ELR (cell line): ENCODE measurements around the gene CCDC13.

ENCODE experiments used
- DNase-seq: peaks from one replicate; pipeline ENCODE4 v3.0.0-alpha.2; 2015; ENCODE audit warnings: low read depth

The CCDC13 gene

DNA sequence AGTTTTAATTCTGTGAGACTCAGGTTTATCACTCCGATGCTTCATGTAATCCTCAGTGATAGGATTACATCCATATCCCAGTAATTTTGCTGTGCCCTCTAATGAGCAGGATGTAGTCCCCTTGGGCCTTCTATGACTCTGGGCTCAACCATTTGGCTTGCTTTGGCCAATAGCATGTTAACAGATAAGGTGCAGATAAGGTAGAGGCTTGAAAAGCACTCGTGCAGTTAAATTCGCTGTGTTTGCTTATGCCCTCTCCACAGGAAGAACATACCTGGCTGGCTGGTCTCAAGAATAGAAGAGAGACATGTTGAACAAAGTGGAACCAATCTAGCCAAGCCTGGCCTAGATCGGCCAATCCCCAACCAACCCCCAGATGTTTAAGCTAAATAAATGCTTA lies 20.1 kb downstream of the CCDC13 start:
- no peak for DNase-seq

DNA sequence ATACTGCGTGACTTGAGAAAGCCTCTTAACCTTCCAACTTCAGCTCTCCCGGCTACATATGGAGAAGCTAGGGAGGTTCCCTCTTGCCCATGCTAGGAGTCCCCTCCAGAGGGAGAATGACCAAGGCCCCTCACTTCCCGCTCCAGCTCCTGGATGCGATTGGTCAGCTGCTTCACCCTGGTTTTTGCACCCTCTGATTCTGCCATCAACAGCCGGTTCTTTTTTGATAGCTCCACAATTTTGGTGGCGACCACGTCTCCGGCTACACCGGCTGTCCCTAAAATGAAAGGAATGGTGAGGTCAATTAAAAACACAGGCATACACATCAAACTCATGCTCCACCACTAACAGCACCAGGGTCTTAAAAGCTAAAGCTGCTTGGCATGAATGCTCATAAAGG lies 20.6 kb downstream of the CCDC13 start:
- DNase-seq, result no peak

- no peak for DNase-seq
Measured at GRCh38 chr3:42751609-42752008, 21.4 kb downstream of the CCDC13 start.

GRCh38 chr3:42750834-42751233 lies 22.2 kb downstream of the CCDC13 start:
- no peak for DNase-seq

DNA sequence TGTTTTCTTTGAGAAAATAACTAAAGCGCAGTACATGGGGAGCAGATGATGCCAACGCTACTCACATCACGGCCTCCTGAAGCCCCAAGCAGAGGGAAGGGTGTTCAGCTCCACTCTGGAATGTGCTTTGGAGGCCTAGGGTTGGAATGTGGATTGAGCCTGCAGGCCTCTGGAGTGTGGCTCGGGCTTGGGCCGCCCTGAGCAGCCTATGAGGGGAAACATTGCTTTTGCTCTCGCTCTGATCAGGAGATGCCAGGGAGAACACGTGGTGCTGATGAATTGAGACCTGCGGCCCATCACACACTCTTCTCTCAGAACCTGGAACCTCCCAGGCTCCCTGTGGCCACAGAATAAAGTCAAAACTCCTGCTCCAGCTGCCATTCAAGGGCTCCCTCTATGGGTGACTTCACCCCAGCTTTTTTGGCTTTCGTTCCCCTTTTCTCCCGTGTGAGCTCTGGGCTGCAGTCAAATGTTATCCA lies 23.3 kb downstream of the CCDC13 start:
- peak; percentile 43 for DNase-seq

DNA sequence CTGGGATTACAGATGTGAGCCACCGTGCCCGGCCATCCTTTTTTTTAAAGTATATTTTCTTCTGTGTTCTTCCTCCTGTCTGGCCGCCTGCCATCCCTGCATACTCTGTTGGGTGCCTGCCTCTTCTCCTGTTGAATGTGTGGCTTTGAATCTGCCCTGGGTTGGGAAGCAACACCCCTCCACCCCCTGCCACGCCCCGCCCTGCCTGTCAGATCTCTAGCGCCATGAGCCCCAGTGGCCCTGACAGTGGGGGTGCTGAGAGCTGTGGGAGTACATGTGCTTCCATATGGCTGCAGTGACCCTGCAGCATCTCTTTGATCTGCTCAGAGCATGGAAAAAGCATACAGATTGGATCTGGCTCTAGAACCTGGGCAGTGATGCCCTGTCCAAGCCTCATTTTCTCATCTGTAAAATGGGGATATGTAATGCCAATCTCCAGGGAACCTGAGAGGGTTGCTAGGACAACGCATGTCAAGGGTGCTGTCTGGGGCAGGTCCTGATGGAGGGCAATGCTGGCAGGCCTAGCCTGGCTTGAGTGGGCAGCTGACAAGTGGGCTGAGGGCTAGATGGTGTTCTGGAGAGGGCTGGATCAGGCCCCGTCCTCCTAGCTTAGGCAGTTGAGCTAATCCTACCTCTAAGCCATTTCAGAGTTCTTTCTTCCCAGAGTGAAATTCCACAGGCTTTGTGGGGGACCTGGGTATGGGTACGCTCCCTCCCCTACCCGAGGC lies 23.9 kb downstream of the CCDC13 start:
- no peak for DNase-seq

GRCh38 chr3:42747581-42747980 lies 25.5 kb downstream of the CCDC13 start:
- no peak for DNase-seq

- DNase-seq, result no peak
Measured at GRCh38 chr3:42746455-42747450, 26.3 kb downstream of the CCDC13 start.

DNA sequence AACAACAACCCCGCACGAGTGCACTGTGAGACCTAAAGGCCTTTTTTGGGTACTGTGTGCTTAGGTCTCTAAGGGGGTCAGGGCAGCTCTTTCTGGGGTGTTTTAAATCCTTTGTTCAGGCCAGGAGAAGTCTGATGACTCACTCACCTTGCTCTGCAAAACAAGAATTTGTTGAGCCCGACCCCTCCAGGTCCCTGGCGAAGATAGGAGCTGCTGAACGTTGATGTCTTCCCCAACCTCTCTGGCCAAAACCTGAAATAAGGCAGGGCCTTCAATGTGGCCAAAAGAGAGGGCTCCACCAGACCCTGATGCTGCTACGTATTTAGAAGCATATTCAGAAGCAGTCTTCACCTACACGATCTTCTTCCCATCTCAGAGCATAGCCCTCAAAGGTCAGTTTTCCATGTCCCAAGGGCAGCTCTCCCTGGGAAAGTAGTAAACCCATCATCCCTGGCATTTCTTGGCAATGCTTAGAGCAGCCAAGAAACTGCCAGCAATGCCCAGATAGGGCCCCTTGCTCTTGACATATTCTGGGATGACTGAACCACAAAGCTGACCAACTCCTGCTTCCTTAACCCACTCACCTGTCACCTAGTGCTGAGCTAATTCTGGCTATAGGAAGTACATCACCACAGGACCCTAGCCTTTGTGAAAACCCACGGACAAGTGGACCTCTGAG lies 27.1 kb downstream of the CCDC13 start:
- no peak for DNase-seq

DNA sequence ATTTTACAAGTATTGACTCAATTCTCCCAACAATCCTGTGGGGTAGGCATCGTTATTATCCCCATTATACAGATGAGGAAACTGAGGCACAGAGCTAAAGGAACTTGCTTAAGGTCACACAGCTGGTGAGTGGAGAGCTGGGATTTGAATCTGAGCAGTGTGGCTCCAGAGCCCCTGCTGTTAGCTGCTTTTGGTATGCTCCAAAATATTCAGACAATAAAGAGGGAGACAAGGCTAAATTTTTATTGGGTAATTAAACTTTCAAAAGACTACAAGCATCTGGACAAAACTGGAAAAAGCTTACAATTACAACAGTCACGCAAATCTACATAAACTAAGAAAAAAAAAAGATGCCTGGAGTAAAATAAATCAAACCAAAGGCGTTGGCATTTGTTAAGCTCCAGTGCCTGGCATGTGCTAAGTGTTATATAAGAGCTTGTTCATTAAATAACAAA lies 27.7 kb downstream of the CCDC13 start:
- no peak for DNase-seq

DNA sequence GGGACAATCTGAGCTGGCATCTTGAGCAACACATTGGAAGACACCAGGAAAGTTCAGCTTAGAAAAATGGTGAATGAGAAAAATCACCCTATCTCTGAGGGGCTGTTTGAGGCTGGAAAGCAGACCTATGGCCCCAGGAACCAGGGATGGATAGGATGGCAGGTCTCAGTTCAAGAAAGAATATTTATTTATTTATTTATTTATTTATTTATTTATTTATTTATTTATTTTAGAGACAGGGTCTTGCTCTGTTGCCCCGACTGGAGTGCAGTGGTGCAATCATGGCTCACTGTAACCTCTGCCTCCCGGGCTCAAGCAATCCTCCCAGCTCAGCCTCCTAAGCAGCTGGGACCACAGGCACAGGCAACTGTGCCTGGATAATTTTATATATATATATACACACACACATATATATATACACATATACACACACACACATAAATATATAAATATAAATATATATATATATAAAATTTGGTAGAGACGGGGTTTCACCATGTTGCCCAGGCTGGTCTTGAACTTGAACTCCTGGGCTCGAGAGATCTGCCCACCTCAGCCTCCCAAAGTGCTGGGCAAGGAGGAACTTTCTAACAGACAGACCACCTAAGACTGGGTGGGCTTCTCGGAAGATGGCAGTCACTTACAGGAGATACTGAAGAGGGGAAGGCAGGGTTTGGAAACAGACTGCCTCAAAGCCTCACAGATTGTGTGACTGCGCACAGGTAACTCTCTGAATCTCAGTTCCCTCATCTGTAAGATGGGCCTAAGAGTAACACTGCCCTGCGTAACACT lies 29.7 kb downstream of the CCDC13 start:
- no peak for DNase-seq

DNA sequence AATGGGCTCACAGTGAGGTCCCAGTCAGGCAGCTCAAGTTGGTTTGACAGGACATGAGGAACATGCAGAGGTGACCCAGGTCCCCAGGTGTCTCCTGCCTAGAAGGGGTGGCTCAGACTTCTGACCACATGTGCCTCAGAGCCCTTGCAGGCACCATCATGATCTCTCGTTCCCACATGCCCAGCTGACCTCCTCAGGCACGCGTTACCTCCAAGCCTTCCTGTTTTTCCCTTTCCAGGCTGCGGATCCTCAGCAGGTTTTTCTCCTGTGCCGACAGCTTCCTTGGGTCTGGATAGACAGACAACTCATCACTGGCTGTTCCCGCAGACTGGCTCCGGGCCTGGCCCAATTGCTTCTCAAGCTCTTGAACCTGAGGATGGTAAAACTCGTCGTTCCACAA lies 30.4 kb downstream of the CCDC13 start:
- no peak for DNase-seq

DNA sequence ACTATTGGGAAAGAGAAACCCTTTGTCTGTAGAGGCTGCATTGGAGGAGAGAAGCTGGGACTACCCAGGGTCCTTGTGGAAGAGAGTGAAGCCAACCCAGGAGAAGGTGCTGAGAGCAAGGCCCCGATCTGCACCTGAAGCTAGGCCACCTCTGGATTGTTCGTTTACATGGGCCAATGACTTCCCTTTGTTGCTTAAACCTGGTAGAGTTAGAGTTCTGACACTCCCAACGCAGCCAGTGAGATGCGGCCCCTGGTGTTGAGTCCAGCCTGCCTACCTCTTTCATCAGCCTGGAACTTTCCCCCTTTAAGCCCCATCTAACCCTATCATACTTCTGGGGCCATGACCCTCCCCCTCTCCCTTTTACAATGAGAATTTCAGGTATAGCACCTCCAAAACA lies 30.8 kb downstream of the CCDC13 start:
- DNase-seq, result no peak

- DNase-seq, result no peak
Measured at GRCh38 chr3:42741796-42742195, 31.3 kb downstream of the CCDC13 start.

- no peak for DNase-seq
Measured at GRCh38 chr3:42739401-42740158, 33.5 kb downstream of the CCDC13 start.

- DNase-seq, result no peak
Measured at GRCh38 chr3:42736531-42736930, 36.5 kb downstream of the CCDC13 start.

GRCh38 chr3:42736081-42736480 lies 37.0 kb downstream of the CCDC13 start:
- DNase-seq, result no peak

DNA sequence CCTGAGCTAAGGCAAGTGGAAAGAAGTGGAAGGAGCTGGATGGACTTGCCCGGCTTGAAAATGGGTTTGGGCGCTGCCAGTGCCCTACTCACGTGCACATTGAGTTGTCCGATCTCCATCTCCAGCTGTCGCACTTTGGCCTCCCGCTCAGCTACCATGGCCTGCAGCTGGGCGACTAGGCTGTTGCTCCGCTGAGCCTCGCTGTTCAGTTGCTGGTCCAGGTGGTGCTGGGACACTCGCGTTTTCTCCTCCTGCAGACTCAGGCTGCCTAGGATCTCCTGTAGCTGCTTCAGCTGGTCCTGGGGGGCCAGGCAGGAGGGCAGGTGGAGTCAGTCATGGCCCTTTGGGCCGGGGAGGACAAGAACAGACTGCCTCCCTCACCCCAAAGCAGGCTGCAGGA lies 37.4 kb downstream of the CCDC13 start:
- DNase-seq, result no peak

DNA sequence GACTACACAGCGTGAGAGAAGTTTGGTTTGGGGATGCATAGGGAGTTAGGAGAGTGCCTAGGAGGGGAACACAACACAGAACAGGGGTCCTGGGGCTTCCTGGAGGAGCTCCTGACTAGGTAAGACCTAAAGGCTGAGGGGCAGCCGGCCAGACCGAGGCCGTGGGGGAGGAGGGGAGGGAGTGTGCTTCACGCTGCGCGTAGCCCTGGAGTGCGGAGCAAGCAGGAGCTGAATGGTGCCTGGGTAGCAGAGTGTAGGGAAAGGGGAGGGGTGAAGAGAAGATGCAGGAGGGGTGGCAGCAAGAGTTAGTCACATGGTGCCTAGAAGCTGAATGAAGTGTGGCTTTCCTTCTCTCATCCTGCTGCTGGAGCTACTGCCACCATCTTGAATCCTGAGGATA lies 38.0 kb downstream of the CCDC13 start:
- DNase-seq, result no peak

DNA sequence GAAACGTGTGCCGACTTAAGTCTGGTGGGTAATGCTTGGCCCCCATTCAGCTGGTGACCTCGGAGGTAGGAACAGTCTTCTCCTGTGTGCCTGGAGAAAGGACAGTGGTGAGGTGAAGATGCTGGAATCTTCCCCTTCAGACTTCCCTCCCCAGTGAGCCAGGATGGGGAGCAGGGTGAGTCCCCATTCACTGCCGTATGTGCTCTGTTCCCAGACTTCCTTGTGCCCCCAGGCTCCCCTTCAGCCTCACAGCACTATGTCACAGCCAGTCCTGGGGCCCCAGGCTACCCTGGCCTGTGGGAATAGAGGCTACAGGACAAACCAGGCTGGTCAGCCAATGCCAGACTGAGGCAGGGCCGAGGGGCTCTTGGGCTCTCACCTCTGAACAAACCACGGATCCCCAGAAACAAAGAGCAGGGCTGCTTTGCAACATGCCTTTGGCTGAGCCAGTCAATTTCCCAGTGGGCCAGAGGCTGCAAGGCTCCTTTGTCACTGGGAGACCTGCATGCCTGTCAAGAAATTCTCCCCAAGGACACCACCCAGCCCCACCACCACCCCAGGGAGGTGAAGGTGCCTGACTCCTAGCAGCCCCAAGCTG lies 38.7 kb downstream of the CCDC13 start:
- DNase-seq, result no peak
